Upper lobe of left lung (tissue), 4 donors: ENCODE results near the gene SEMA6C.
"Not testable (repeated sequence)": the region's sequence is repeated elsewhere in the genome, so short reads cannot be mapped to it uniquely, and the experiment has no call there.

Experiments used
- CTCF ChIP-seq, 6 experiments: fragments of 450-650 bp in 4 of 6; fragments of 200-600 bp in 2 of 6; sonication (generic) in 2 of 6; IDR thresholded peaks; one replicate each; pipeline ENCODE4 v1.5.1; 2016 to 2019; ENCODE audit warnings: antibody characterized with exemption in 6 of 6
- POLR2A ChIP-seq, 4 donors: fragments of 450-650 bp; IDR thresholded peaks; one replicate each; pipeline ENCODE4 v1.5.1; 2016 to 2017; ENCODE audit warnings: antibody characterized with exemption in 4 of 4, mild to moderate bottlenecking in 2 of 4
- POLR2AphosphoS5 ChIP-seq, 2 donors: sonication (generic); formaldehyde crosslinking; IDR thresholded peaks; one replicate each; pipeline ENCODE4 v1.5.1; 2017; ENCODE audit warnings: antibody characterized with exemption in 2 of 2

- not testable (repeated sequence) for TF ChIP-seq POLR2A, CTCF, POLR2AphosphoS5 (IDR thresholded peaks at IDR 0.05)
Measured at GRCh38 chr1:151188667-151189066, 42.2 kb upstream of the SEMA6C start.
